MM.1S (cell line): ENCODE data around the gene CNNM1.

ENCODE experiments used
- DNase-seq: peaks from one replicate; pipeline ENCODE4 v3.0.0-alpha.2; 2015
- H2AFZ ChIP-seq: fragments of 300-600 bp; sonication (generic); 2 replicates; pipeline ENCODE4 v1.6.0; 2016; ENCODE audit warnings: antibody characterized with exemption, low read length
- H3F3A ChIP-seq: fragments of 300-600 bp; sonication (generic); 2 replicates; pipeline ENCODE4 v1.6.1; 2016; ENCODE audit warnings: mild to moderate bottlenecking, antibody characterized with exemption, low read length, moderate library complexity, mixed read lengths; ENCODE audit not compliant: insufficient read depth
- H3K27ac ChIP-seq: fragments of 300-600 bp; sonication (generic); 2 replicates; pipeline ENCODE4 v1.5.1; 2016; ENCODE audit warnings: mild to moderate bottlenecking, low read length
- H3K27me3 ChIP-seq: fragments of 300-600 bp; sonication (generic); replicated peaks from 2 replicates; pipeline ENCODE4 v1.6.0; 2016; ENCODE audit warnings: low read length; ENCODE audit not compliant: insufficient read depth
- H3K36me3 ChIP-seq: fragments of 300-600 bp; sonication (generic); replicated peaks from 2 replicates; pipeline ENCODE4 v1.6.1; 2016; ENCODE audit warnings: mild to moderate bottlenecking, low read length, mixed read lengths; ENCODE audit not compliant: insufficient read depth
- H3K4me1 ChIP-seq: fragments of 300-600 bp; sonication (generic); 2 replicates; pipeline ENCODE4 v1.6.1; 2016; ENCODE audit warnings: low read length, mixed read lengths
- H3K4me2 ChIP-seq: fragments of 300-600 bp; sonication (generic); 2 replicates; pipeline ENCODE4 v1.6.0; 2016; ENCODE audit warnings: low read depth, low read length
- H3K4me3 ChIP-seq: fragments of 300-600 bp; sonication (generic); 2 replicates; pipeline ENCODE4 v1.5.1; 2016; ENCODE audit warnings: low read length, mixed read lengths
- H3K79me2 ChIP-seq: fragments of 300-600 bp; sonication (generic); 2 replicates; pipeline ENCODE4 v1.6.1; 2016; ENCODE audit warnings: mixed run types, low read length, mixed read lengths
- H3K9ac ChIP-seq: fragments of 300-600 bp; sonication (generic); 2 replicates; pipeline ENCODE4 v1.6.1; 2016; ENCODE audit warnings: low read length, mixed read lengths
- H3K9me2 ChIP-seq: fragments of 300-600 bp; sonication (generic); replicated peaks from 2 replicates; pipeline ENCODE4 v1.6.1; 2016; ENCODE audit warnings: mild to moderate bottlenecking, low read length, mixed read lengths; ENCODE audit not compliant: insufficient read depth
- H3K9me3 ChIP-seq: fragments of 300-600 bp; sonication (generic); replicated peaks from 2 replicates; pipeline ENCODE4 v1.6.1; 2016; ENCODE audit warnings: mild to moderate bottlenecking, low read length, mixed read lengths; ENCODE audit not compliant: insufficient read depth
- H4K20me1 ChIP-seq: fragments of 300-600 bp; sonication (generic); 2 replicates; pipeline ENCODE4 v1.6.1; 2016; ENCODE audit warnings: mild to moderate bottlenecking, low read length, moderate library complexity, mixed read lengths; ENCODE audit not compliant: insufficient read depth
- CTCF ChIP-seq: fragments of 300-600 bp; sonication (generic); IDR thresholded peaks from 2 replicates; pipeline ENCODE4 v1.5.1; 2016; ENCODE audit warnings: antibody characterized with exemption, low read length, mixed read lengths
- EZH2 ChIP-seq: fragments of 300-600 bp; sonication (generic); optimal IDR thresholded peaks from 2 replicates; pipeline ENCODE3; 2017; ENCODE audit warnings: low read depth, mild to moderate bottlenecking, antibody characterized with exemption, low read length, mixed read lengths
- EZH2phosphoT487 ChIP-seq: fragments of 300-600 bp; sonication (generic); IDR thresholded peaks from 2 replicates; pipeline ENCODE4 v1.6.1; 2018; ENCODE audit warnings: antibody characterized with exemption, low read length

Gene CNNM1

GRCh38 chr10:99290306-99290705, 38.9 kb upstream of the CNNM1 start:
- Histone ChIP-seq H3K27me3 (no peaks in the 10 kb centered on the region), H3K9ac (no peak overlapping the region), H3K4me2 (no peak overlapping the region), H4K20me1 (no peaks in the 10 kb centered on the region), H3F3A (no peaks in the 10 kb centered on the region), H3K9me2 (no peaks in the 10 kb centered on the region), H3K9me3 (no peaks in the 10 kb centered on the region), H3K27ac (no peak overlapping the region), H3K36me3 (no peaks in the 10 kb centered on the region), H3K4me1 (no peaks in the 10 kb centered on the region), H2AFZ (no peak overlapping the region), H3K4me3 (no peak overlapping the region), H3K79me2 (no peaks in the 10 kb centered on the region)
- no peak for TF ChIP-seq EZH2phosphoT487
- no peak for TF ChIP-seq CTCF
- no peak for TF ChIP-seq EZH2
- DNase-seq, result no peak

- Histone ChIP-seq H3K9me2 (no peaks in the 10 kb centered on the region), H3K36me3 (no peaks in the 10 kb centered on the region), H3K79me2 (no peaks in the 10 kb centered on the region), H3K27ac (no peak overlapping the region), H4K20me1 (no peaks in the 10 kb centered on the region), H3K4me1 (no peaks in the 10 kb centered on the region), H3F3A (no peaks in the 10 kb centered on the region), H3K27me3 (no peaks in the 10 kb centered on the region), H3K9me3 (no peaks in the 10 kb centered on the region), H3K4me2 (no peak overlapping the region), H3K4me3 (no peak overlapping the region), H2AFZ (no peak overlapping the region), H3K9ac (no peak overlapping the region)
- no peak for DNase-seq
- TF ChIP-seq EZH2phosphoT487 (no peak), EZH2 (no peak), CTCF (no peak)
Measured at GRCh38 chr10:99292159-99292558, 37.0 kb upstream of the CNNM1 start.

GRCh38 chr10:99296605-99297004, 32.6 kb upstream of the CNNM1 start:
- Histone ChIP-seq H3K27ac (no peak overlapping the region), H3K4me2 (no peak overlapping the region), H3K4me3 (no peak overlapping the region), H4K20me1 (no peaks in the 10 kb centered on the region), H3K4me1 (peaks cover 7% of the 10 kb centered on the region; the same call in 1 of the 2 replicates), H3K9me2 (no peaks in the 10 kb centered on the region), H3K79me2 (no peaks in the 10 kb centered on the region), H3K9me3 (no peaks in the 10 kb centered on the region), H3K36me3 (no peaks in the 10 kb centered on the region), H2AFZ (no peak overlapping the region), H3F3A (no peaks in the 10 kb centered on the region), H3K27me3 (no peaks in the 10 kb centered on the region), H3K9ac (no peak overlapping the region)
- TF ChIP-seq EZH2 (no peak), CTCF (no peak), EZH2phosphoT487 (no peak)
- DNase-seq, result no peak
